HepG2 (cell line): ENCODE results near the gene KLHL7. TPM values are rescaled to one million over a fixed set of nuclear protein-coding genes. Genes with fewer than 3 reads are reported as not detected.

Experiments used
- ATRX ChIP-seq: sonication (generic); formaldehyde crosslinking; IDR thresholded peaks from 2 replicates; pipeline ENCODE4 v1.4.0; 2020; ENCODE audit warnings: missing genetic modification reagents, borderline replicate concordance
- CBX1 ChIP-seq: IDR thresholded peaks from one replicate; pipeline ENCODE4 v1.6.1; 2016; ENCODE audit warnings: antibody characterized with exemption, low read depth
- FOXJ3 ChIP-seq: sonication (generic); formaldehyde crosslinking; IDR thresholded peaks from 2 replicates; pipeline ENCODE4 v1.4.0; 2020; ENCODE audit warnings: missing genetic modification reagents, mild to moderate bottlenecking, borderline replicate concordance
- HNRNPUL1 ChIP-seq: fragments of 200-400 bp; formaldehyde crosslinking; IDR thresholded peaks from 2 replicates; pipeline ENCODE4 v1.6.1; 2017; ENCODE audit warnings: low read depth, mild to moderate bottlenecking, low read length, moderate library complexity
- KDM4B ChIP-seq: sonication (generic); formaldehyde crosslinking; IDR thresholded peaks from 2 replicates; pipeline ENCODE4 v1.4.0; 2020; ENCODE audit warnings: missing genetic modification reagents
- PCBP1 ChIP-seq: fragments of 200-400 bp; formaldehyde crosslinking; IDR thresholded peaks from 2 replicates; pipeline ENCODE4 v1.6.1; 2017; ENCODE audit warnings: mild to moderate bottlenecking, low read depth, low read length, borderline replicate concordance
- RAD51 ChIP-seq: fragments of 450-650 bp; IDR thresholded peaks from 2 replicates; pipeline ENCODE4 v1.6.1; 2016; ENCODE audit warnings: borderline replicate concordance
- RFX5 ChIP-seq: IDR thresholded peaks from 2 replicates; pipeline ENCODE4 v1.6.1; 2011; ENCODE audit warnings: low read depth, low read length, improper control_type of control experiment
- SALL2 ChIP-seq: sonication (generic); formaldehyde crosslinking; IDR thresholded peaks from 2 replicates; pipeline ENCODE4 v1.8.1; 2023; ENCODE audit warnings: mild to moderate bottlenecking, missing genetic modification reagents, inconsistent platforms
- SIX4 ChIP-seq: sonication (generic); formaldehyde crosslinking; IDR thresholded peaks from 2 replicates; pipeline ENCODE4 v1.4.0; 2020; ENCODE audit warnings: missing genetic modification reagents
- SMARCC2 ChIP-seq: fragments of 450-650 bp; IDR thresholded peaks from 2 replicates; pipeline ENCODE4 v1.6.1; 2017; ENCODE audit warnings: antibody characterized with exemption, mild to moderate bottlenecking
- SMYD3 ChIP-seq: sonication (generic); formaldehyde crosslinking; IDR thresholded peaks from 2 replicates; pipeline ENCODE4 v1.8.1; 2023; ENCODE audit warnings: mild to moderate bottlenecking, missing genetic modification reagents
- TCF7 ChIP-seq: sonication (generic); IDR thresholded peaks from 2 replicates; pipeline ENCODE4 v1.6.1; 2016; ENCODE audit warnings: antibody characterized with exemption, low read depth
- ZC3H4 ChIP-seq: sonication (generic); formaldehyde crosslinking; IDR thresholded peaks from 2 replicates; pipeline ENCODE4 v1.4.0; 2020; ENCODE audit warnings: missing genetic modification reagents, borderline replicate concordance
- ZNF256 ChIP-seq: sonication (generic); formaldehyde crosslinking; conservative IDR thresholded peaks from 2 replicates; pipeline ENCODE4 v1.4.0; 2020; ENCODE audit warnings: missing genetic modification reagents
- ZNF382 ChIP-seq: sonication (generic); formaldehyde crosslinking; IDR thresholded peaks from 2 replicates; pipeline ENCODE4 v1.5.0; 2020; ENCODE audit warnings: missing genetic modification reagents, mild to moderate bottlenecking, borderline replicate concordance
- ZNF619 ChIP-seq: sonication (generic); formaldehyde crosslinking; IDR thresholded peaks from 2 replicates; pipeline ENCODE4 v1.4.0; 2020; ENCODE audit warnings: mild to moderate bottlenecking, missing genetic modification reagents
- ZNF776 ChIP-seq: sonication (generic); formaldehyde crosslinking; IDR thresholded peaks from 2 replicates; pipeline ENCODE4 v1.4.0; 2020; ENCODE audit warnings: mild to moderate bottlenecking, missing genetic modification reagents
- ZSCAN21 ChIP-seq: sonication (generic); formaldehyde crosslinking; IDR thresholded peaks from 2 replicates; pipeline ENCODE4 v1.8.0; 2022; ENCODE audit warnings: mild to moderate bottlenecking, missing genetic modification reagents, moderate library complexity, borderline replicate concordance
- polyA plus RNA-seq, 8 experiments: library from polyadenylated mRNA; depleted of rRNA in 3 of 8; stranded (reverse) in 7 of 8; unstranded in 1 of 8; fragments of >200 nt; fragmentation: Illumina TruSeq in 4 of 8; extraction: Trizol in 4 of 8; gene quantifications; 2 replicates each; pipeline versions ENCODE4 v1.2.1 to v1.2.3, GENCODE V29; 2011 to 2016; ENCODE audit warnings: low read depth in 4 of 8, missing spikeins in 1 of 8, mixed read lengths in 1 of 8; ENCODE audit not compliant: insufficient read depth in 1 of 8
- total RNA-seq, 5 experiments: library from RNA; depleted of rRNA; stranded (reverse); fragments of >200 nt; fragmentation: Illumina TruSeq; extraction: Trizol; gene quantifications; 2 replicates each; pipeline ENCODE4 v1.2.3, GENCODE V29; 2016; ENCODE audit warnings: low read depth in 1 of 5
- TF ChIP-seq, protein P1 (sequence below): sonication (generic); formaldehyde crosslinking; IDR thresholded peaks from 2 replicates; pipeline ENCODE4 v1.8.1; 2023; ENCODE audit warnings: mild to moderate bottlenecking, missing genetic modification reagents
- TF ChIP-seq, protein P2 (sequence below): sonication (generic); formaldehyde crosslinking; IDR thresholded peaks from 2 replicates; pipeline ENCODE4 v1.5.0; 2020; ENCODE audit warnings: mild to moderate bottlenecking, missing genetic modification reagents
- TF ChIP-seq, protein P3 (sequence below), 2 experiments: fragments of 450-650 bp in 1 of 2; sonication (generic) in 1 of 2; formaldehyde crosslinking; IDR thresholded peaks; 2 replicates each; pipeline versions ENCODE4 v1.5.0 to v1.8.0; 2020 to 2022; ENCODE audit warnings: mild to moderate bottlenecking in 1 of 2, missing genetic modification reagents in 1 of 2
- TF ChIP-seq, protein P4 (sequence below): sonication (generic); formaldehyde crosslinking; IDR thresholded peaks from 2 replicates; pipeline ENCODE4 v1.4.0; 2020; ENCODE audit warnings: missing genetic modification reagents, borderline replicate concordance

The KLHL7 gene
- total and polyA plus RNA-seq, 2 of the 13 experiments (the other 11 are each of a cell fraction or from before 2014, with no cell fraction given): 16.2 to 34.4 TPM

DNA sequence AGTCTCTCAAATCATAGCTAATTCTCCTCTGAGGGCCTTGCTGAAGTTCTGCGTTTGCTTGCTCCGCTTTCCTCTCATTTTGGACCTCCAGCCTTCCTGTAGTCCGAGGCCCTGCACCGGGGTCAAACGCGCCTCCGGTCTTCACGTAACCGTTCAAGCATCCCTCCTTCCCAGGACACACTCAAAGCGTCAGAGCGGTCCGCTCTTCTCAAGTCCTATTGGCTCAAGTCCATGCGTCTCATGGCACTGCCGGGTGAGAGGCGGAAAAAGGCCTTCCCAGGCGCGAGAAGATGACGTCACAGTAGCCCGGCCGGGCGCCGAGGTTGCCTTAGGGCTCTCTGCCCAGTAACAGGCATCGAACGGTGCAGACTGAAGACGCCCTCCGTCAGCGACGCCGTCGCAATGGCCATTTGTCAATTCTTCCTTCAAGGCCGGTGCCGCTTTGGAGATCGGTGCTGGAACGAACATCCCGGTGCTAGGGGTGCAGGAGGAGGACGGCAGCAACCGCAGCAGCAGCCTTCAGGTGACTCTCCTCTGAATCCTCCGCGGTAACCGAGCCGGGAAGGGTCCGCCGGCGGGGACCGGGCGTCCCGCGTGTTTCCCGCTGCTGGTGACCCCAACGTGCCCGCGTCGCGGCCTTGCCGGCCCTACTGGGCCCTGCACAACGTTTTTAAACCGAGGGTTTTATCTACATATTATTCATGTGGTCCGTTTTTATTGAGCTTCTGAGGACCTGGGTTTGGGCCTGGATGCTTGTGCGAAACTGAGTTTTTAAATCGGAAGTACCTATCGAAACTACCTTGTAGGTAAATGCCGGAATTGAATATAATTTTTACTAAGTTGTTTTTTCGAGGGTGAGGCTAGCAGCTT is 76.3 kb downstream of the KLHL7 start, which contains the start of gene NUP42 (continued):
- TF ChIP-seq, protein P1, sequence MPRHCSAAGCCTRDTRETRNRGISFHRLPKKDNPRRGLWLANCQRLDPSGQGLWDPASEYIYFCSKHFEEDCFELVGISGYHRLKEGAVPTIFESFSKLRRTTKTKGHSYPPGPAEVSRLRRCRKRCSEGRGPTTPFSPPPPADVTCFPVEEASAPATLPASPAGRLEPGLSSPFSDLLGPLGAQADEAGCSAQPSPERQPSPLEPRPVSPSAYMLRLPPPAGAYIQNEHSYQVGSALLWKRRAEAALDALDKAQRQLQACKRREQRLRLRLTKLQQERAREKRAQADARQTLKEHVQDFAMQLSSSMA (CRISPR knock-in tag): 0 out of 2 replicates have a peak, but pooled peaks have one; percentile 23
- TF ChIP-seq SMYD3 (CRISPR knock-in tag): peak; percentile 92
- no peak for TF ChIP-seq SMARCC2
- TF ChIP-seq ZNF619: peak; percentile 99
- TF ChIP-seq ZC3H4 (CRISPR knock-in tag): no peak
- peak; percentile 96 for TF ChIP-seq RFX5
- no peak for TF ChIP-seq SALL2 (CRISPR knock-in tag)
- no peak for TF ChIP-seq RAD51
- TF ChIP-seq, protein P2, sequence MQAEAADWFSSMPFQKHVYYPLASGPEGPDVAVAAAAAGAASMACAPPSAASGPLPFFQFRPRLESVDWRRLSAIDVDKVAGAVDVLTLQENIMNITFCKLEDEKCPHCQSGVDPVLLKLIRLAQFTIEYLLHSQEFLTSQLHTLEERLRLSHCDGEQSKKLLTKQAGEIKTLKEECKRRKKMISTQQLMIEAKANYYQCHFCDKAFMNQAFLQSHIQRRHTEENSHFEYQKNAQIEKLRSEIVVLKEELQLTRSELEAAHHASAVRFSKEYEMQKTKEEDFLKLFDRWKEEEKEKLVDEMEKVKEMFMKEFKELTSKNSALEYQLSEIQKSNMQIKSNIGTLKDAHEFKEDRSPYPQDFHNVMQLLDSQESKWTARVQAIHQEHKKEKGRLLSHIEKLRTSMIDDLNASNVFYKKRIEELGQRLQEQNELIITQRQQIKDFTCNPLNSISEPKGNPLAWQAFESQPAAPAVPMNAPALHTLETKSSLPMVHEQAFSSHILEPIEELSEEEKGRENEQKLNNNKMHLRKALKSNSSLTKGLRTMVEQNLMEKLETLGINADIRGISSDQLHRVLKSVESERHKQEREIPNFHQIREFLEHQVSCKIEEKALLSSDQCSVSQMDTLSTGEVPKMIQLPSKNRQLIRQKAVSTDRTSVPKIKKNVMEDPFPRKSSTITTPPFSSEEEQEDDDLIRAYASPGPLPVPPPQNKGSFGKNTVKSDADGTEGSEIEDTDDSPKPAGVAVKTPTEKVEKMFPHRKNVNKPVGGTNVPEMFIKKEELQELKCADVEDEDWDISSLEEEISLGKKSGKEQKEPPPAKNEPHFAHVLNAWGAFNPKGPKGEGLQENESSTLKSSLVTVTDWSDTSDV: no peak
- no peak for TF ChIP-seq HNRNPUL1
- TF ChIP-seq, protein P3, sequence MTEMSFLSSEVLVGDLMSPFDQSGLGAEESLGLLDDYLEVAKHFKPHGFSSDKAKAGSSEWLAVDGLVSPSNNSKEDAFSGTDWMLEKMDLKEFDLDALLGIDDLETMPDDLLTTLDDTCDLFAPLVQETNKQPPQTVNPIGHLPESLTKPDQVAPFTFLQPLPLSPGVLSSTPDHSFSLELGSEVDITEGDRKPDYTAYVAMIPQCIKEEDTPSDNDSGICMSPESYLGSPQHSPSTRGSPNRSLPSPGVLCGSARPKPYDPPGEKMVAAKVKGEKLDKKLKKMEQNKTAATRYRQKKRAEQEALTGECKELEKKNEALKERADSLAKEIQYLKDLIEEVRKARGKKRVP (CRISPR knock-in tag; IDR thresholded peaks at IDR 0.05): peak in 1 of 2 experiments; percentile 63; a peak in 1 of 4 replicates
- no peak for TF ChIP-seq ZNF256 (CRISPR knock-in tag)
- TF ChIP-seq ATRX (CRISPR knock-in tag): no peak
- TF ChIP-seq FOXJ3 (CRISPR knock-in tag): no peak; the same call in 1 of the 2 replicates
- TF ChIP-seq TCF7: no peak
- TF ChIP-seq SIX4 (CRISPR knock-in tag): no peak
- no peak for TF ChIP-seq ZNF776 (CRISPR knock-in tag)
- TF ChIP-seq PCBP1: no peak
- no peak; the same call in 1 of the 2 replicates for TF ChIP-seq ZSCAN21
- TF ChIP-seq, protein P4, sequence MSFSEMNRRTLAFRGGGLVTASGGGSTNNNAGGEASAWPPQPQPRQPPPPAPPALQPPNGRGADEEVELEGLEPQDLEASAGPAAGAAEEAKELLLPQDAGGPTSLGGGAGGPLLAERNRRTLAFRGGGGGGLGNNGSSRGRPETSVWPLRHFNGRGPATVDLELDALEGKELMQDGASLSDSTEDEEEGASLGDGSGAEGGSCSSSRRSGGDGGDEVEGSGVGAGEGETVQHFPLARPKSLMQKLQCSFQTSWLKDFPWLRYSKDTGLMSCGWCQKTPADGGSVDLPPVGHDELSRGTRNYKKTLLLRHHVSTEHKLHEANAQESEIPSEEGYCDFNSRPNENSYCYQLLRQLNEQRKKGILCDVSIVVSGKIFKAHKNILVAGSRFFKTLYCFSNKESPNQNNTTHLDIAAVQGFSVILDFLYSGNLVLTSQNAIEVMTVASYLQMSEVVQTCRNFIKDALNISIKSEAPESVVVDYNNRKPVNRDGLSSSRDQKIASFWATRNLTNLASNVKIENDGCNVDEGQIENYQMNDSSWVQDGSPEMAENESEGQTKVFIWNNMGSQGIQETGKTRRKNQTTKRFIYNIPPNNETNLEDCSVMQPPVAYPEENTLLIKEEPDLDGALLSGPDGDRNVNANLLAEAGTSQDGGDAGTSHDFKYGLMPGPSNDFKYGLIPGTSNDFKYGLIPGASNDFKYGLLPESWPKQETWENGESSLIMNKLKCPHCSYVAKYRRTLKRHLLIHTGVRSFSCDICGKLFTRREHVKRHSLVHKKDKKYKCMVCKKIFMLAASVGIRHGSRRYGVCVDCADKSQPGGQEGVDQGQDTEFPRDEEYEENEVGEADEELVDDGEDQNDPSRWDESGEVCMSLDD (CRISPR knock-in tag): no peak
- no peak for TF ChIP-seq ZNF382 (CRISPR knock-in tag)
- no peak for TF ChIP-seq CBX1
- TF ChIP-seq KDM4B (CRISPR knock-in tag): no peak
